C4-2B (cell line): ENCODE data around the gene KIFBP.

Source experiments
- ZFX ChIP-seq: fragments of 450-650 bp; IDR thresholded peaks from 2 replicates; pipeline ENCODE4 v1.6.1; 2017
- TF ChIP-seq, protein P1 (sequence below): fragments of 450-650 bp; conservative IDR thresholded peaks from 2 replicates; pipeline ENCODE4 v1.5.1; 2017; ENCODE audit warnings: mild to moderate bottlenecking

DNA sequence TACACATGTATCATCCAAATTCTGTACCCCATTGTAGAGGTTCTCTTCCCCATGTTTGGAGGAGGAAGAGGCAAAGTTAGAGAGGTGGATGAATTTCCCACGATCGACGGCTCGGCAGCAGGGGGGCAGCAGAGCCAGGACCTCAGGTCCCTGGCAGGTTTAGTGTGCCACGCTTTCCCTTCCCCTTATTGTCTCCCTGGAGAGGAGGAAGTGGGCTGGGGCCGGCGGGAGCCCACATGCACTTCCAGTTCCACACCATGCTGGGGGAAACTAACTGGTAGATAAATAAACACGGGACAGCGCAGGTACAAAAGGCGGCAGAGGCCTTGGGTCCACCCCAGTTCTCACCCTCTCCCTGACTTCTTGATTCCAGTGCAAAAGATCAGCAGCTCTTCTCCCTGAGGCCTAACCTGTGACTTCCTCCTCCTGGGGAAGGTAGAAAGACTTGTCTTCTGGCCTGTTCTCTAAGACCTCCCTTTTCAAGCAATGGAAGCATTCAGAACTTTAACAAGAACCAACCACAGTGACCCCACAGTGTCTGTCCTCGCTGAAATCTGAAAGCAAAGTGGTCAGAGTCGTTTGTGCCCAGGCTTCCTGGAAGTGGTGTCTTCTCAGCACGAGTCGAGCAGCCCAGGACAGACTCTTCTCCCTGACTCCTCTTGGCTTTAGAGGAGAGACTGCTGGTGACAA, 68.8 kb downstream of the KIFBP start:
- TF ChIP-seq, protein P1, sequence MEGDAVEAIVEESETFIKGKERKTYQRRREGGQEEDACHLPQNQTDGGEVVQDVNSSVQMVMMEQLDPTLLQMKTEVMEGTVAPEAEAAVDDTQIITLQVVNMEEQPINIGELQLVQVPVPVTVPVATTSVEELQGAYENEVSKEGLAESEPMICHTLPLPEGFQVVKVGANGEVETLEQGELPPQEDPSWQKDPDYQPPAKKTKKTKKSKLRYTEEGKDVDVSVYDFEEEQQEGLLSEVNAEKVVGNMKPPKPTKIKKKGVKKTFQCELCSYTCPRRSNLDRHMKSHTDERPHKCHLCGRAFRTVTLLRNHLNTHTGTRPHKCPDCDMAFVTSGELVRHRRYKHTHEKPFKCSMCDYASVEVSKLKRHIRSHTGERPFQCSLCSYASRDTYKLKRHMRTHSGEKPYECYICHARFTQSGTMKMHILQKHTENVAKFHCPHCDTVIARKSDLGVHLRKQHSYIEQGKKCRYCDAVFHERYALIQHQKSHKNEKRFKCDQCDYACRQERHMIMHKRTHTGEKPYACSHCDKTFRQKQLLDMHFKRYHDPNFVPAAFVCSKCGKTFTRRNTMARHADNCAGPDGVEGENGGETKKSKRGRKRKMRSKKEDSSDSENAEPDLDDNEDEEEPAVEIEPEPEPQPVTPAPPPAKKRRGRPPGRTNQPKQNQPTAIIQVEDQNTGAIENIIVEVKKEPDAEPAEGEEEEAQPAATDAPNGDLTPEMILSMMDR, result no peak
- no peak for TF ChIP-seq ZFX
